Fibroblast of the conjunctiva (primary cell): ENCODE measurements around the gene STRC.
"Not testable (repeated sequence)": the region's sequence is repeated elsewhere in the genome, so short reads cannot be mapped to it uniquely, and the experiment has no call there.

Experiments used
- DNase-seq: peaks from one replicate; pipeline ENCODE4 v3.0.0-alpha.2; 2010; ENCODE audit warnings: low read depth

STRC gene

GRCh38 chr15:43618700-43619099 is at the start of gene STRC:
Gene STRC (minus strand): TSS chr15:43618800. CDS start chr15:43618722, 78 bp downstream.
- DNase-seq, result not testable (repeated sequence)

- DNase-seq, result not testable (repeated sequence)
Measured at GRCh38 chr15:43666177-43666576, 47.6 kb upstream of the STRC start.

- DNase-seq, result not testable (repeated sequence)
Measured at GRCh38 chr15:43663333-43663732, 44.7 kb upstream of the STRC start.

- DNase-seq, result not testable (repeated sequence)
Measured at GRCh38 chr15:43662293-43662692, 43.7 kb upstream of the STRC start.

- DNase-seq, result not testable (repeated sequence)
Measured at GRCh38 chr15:43659727-43660126, 41.1 kb upstream of the STRC start.

GRCh38 chr15:43649430-43649926 is 30.9 kb upstream of the STRC start:
- not testable (repeated sequence) for DNase-seq

GRCh38 chr15:43648649-43649429 is 30.2 kb upstream of the STRC start, which contains the start of gene CATSPER2:
Gene CATSPER2 (minus strand): TSS chr15:43648844. CDS start chr15:43648061, 783 bp downstream.
- DNase-seq, result no peak

- not testable (repeated sequence) for DNase-seq
Measured at GRCh38 chr15:43638464-43639204, 20.0 kb upstream of the STRC start.

- not testable (repeated sequence) for DNase-seq
Measured at GRCh38 chr15:43626937-43627336, 8.3 kb upstream of the STRC start.

- DNase-seq, result no peak
Measured at GRCh38 chr15:43625106-43625505, 6.5 kb upstream of the STRC start.

- DNase-seq, result not testable (repeated sequence)
Measured at GRCh38 chr15:43622068-43622799, 3.6 kb upstream of the STRC start.

- DNase-seq, result not testable (repeated sequence)
Measured at GRCh38 chr15:43617750-43618149, 850 bp downstream of the STRC start.

- DNase-seq, result not testable (repeated sequence)
Measured at GRCh38 chr15:43602233-43602632, 16.4 kb downstream of the STRC start.

- DNase-seq, result not testable (repeated sequence)
Measured at GRCh38 chr15:43600200-43600599, 18.4 kb downstream of the STRC start.

GRCh38 chr15:43599131-43599530 is 19.5 kb downstream of the STRC start:
- not testable (repeated sequence) for DNase-seq

GRCh38 chr15:43593328-43594190 is 25.0 kb downstream of the STRC start, which contains the start of gene CKMT1B:
Gene CKMT1B (plus strand): TSS chr15:43594027. CDS start chr15:43594219, 192 bp downstream.
- DNase-seq, result not testable (repeated sequence)

GRCh38 chr15:43592841-43593240 is 25.8 kb downstream of the STRC start:
- not testable (repeated sequence) for DNase-seq

GRCh38 chr15:43589778-43590466 is 28.7 kb downstream of the STRC start, which contains the start of gene PPIP5K1:
Gene PPIP5K1 (minus strand): TSS chr15:43590208. CDS start chr15:43584504, 5,704 bp downstream.
- not testable (repeated sequence) for DNase-seq

- DNase-seq, result not testable (repeated sequence)
Measured at GRCh38 chr15:43574607-43575006, 44.0 kb downstream of the STRC start.

GRCh38 chr15:43566615-43567014 is 52.0 kb downstream of the STRC start:
- DNase-seq, result not testable (repeated sequence)
